Measurements from ENCODE around the gene GPATCH2L.
A peak's percentile ranks its signal among the peaks of the same experiment; 100 is the strongest.

The GPATCH2L gene

DNA sequence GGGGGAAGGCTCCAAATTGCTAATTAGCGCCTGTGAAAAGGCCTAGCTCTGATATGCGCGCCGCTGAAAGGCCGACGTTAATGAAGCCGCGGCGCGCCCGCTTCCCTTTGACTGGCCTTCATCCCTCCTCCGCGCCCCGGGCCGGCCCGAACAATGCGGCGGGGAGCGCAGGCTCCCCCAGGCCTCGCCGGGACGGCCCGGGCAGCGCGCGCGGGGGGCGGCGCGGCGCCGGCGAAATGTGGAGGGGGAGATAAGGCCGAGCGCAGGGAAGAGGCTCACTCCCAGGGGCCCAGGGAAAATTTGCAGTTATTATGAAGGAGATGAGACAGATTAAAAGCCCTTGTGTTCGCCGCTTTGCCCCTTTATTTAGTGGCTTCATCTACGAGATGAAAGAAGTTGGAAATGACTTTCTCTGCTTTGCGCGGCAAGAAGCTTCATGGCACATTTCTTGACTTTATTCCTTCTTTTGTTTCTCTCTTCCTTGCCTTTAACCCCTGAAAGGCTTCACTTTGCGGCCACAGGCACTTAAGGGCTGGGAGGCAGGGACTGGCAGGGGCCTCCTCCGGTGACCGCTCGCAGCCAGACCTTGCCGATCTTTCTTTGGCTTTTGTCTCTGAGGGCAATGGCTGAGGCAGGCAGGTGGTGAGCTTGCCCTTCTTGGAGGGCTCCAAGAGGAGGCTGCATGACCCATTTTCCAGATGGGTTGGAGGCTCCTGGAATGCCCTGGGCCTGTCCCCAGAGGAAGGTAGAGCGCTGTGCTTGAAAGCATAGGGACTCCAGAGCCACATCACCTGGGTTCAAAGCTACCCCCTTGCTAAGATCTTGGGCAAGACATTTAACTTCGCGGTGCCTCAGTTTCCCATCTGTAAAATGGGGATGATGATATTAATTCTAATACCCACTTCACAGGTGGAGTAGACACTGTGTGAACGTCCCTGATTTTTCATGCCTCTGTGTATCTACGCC lies 12.7 kb upstream of the GPATCH2L start:
- Histone ChIP-seq H3K4me3 (ENCODE audit: low read depth, low read length) (peak overlapping the region; percentile 30), H3K27ac (no peak overlapping the region), H3K36me3 (replicated peaks) (no peaks in the 10 kb centered on the region), H3K27me3 (replicated peaks) (peaks cover 40% of the 10 kb centered on the region)
- in situ Hi-C loops (cut with HindIII; ENCODE audit: low pct_ligation_motif_present, low sequenced_read_pairs), result no loop called here
- TF ChIP-seq, protein P1, sequence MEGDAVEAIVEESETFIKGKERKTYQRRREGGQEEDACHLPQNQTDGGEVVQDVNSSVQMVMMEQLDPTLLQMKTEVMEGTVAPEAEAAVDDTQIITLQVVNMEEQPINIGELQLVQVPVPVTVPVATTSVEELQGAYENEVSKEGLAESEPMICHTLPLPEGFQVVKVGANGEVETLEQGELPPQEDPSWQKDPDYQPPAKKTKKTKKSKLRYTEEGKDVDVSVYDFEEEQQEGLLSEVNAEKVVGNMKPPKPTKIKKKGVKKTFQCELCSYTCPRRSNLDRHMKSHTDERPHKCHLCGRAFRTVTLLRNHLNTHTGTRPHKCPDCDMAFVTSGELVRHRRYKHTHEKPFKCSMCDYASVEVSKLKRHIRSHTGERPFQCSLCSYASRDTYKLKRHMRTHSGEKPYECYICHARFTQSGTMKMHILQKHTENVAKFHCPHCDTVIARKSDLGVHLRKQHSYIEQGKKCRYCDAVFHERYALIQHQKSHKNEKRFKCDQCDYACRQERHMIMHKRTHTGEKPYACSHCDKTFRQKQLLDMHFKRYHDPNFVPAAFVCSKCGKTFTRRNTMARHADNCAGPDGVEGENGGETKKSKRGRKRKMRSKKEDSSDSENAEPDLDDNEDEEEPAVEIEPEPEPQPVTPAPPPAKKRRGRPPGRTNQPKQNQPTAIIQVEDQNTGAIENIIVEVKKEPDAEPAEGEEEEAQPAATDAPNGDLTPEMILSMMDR (IDR thresholded peaks at IDR 0.05; ENCODE audit: low read depth, low read length, missing control alignments), result no peak
- no peak for DNase-seq

DNA sequence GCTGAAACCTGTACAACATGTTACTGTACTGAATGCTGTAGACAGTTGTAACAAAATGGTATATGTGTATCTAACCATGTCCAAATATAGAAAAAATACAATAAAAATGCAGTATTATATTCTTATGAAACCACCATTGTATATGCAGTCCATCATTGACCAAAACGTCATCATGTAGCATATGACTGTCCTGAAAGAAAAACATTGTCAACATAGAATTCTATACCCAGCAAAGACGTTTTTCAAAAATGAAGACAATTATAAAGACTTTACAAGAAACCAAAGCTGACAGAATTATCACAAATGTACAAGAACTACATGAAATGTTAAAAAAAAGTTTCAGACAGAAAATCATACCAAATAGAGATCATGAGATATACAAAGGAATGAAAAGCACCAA lies 8.1 kb upstream of the GPATCH2L start:
- no peak for DNase-seq
- Histone ChIP-seq H3K4me3 (ENCODE audit: low read depth, low read length) (no peak overlapping the region), H3K36me3 (replicated peaks) (no peaks in the 10 kb centered on the region), H3K27me3 (replicated peaks) (peaks cover 19% of the 10 kb centered on the region), H3K27ac (no peak overlapping the region)
- in situ Hi-C loops (cut with HindIII; ENCODE audit: low pct_ligation_motif_present, low sequenced_read_pairs), result no loop called here
- TF ChIP-seq, protein P1 (IDR thresholded peaks at IDR 0.05; ENCODE audit: low read depth, low read length, missing control alignments), result no peak

DNA sequence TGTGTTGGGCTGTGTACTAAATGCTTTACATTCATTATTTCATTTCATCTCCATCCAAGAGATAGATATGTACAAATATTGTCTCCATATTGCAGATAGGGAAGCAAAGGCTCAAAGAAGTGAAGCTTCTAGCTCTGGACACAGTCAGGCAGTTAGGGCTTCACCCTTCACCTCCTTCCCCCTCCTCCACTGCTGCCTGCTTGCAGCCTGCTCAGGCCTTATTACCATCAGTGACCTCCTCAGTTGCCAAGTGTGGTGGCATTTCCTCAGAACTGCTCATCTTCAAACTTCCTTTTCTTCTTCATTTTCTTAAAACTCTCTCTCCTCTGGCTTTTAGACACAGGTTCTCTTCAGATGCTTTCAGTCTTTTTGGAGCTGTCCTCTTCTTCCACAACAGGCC lies 4.7 kb upstream of the GPATCH2L start:
- in situ Hi-C loops (cut with HindIII; ENCODE audit: low pct_ligation_motif_present, low sequenced_read_pairs), result no loop called here
- H3K4me3 ChIP-seq (ENCODE audit: low read depth, low read length), result no peak overlapping the region
- no peak for DNase-seq
- H3K27me3 ChIP-seq (replicated peaks), result no peaks in the 10 kb centered on the region
- H3K27ac ChIP-seq, result no peak overlapping the region
- TF ChIP-seq, protein P1 (IDR thresholded peaks at IDR 0.05; ENCODE audit: low read depth, low read length, missing control alignments), result no peak
- no peaks in the 10 kb centered on the region for H3K36me3 ChIP-seq (replicated peaks)

DNA sequence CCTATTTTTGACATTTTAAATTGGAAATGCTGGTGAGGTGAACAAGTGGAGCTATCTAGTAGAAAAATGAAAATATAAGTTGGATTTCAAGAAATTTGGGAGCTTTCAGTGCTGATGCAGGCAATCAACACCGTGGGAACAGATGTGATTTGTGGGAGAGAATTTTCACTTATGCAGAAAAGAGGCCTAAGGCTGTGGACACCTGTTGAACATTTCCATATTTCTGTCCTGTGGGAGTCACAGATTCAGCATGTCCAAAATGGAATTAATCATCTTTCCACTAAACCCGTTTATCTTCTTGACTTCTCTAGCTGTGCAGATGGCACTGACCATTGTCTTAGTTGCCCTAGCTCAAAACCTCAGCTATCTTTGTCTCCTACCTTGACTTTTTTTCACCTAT lies 2.5 kb upstream of the GPATCH2L start:
- in situ Hi-C loops (cut with HindIII; ENCODE audit: low pct_ligation_motif_present, low sequenced_read_pairs), result no loop called here
- Histone ChIP-seq H3K27me3 (replicated peaks) (no peaks in the 10 kb centered on the region), H3K36me3 (replicated peaks) (peaks cover under 1% of the 10 kb centered on the region), H3K4me3 (ENCODE audit: low read depth, low read length) (no peak overlapping the region), H3K27ac (no peak overlapping the region)
- TF ChIP-seq, protein P1 (IDR thresholded peaks at IDR 0.05; ENCODE audit: low read depth, low read length, missing control alignments), result no peak
- no peak for DNase-seq

DNA sequence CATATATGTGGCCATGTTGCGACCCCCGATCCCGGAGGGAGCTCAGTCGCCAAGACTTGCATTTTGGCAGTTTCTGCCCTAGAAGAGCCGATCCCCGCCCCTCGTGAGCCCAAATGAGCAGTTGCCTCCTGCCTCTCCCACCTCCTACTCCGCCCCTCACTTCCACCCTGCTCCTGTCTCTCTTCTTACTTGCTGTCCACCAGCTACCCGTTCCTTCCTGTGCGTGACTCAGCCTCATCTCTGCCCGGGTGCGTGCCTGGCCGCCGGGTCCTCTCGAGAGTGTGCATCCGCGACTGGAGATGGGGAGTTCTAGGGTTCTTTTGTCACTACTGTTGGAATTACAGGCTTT lies 585 bp downstream of the GPATCH2L start:
- peak; percentile 91 for DNase-seq
- Histone ChIP-seq H3K36me3 (replicated peaks) (peaks cover 12% of the 10 kb centered on the region), H3K27me3 (replicated peaks) (no peaks in the 10 kb centered on the region), H3K27ac (peak overlapping the region; percentile 86), H3K4me3 (ENCODE audit: low read depth, low read length) (peak overlapping the region; percentile 93)
- TF ChIP-seq, protein P1 (IDR thresholded peaks at IDR 0.05; ENCODE audit: low read depth, low read length, missing control alignments), result no peak
- in situ Hi-C loops (cut with HindIII; ENCODE audit: low pct_ligation_motif_present, low sequenced_read_pairs), result no loop called here

Measured in brain microvascular endothelial cell (primary cell).